Breast epithelium (tissue), 4 donors: Measurements from ENCODE around the gene MRPL21. TPM values are rescaled to one million over a fixed set of nuclear protein-coding genes. Genes with fewer than 3 reads are reported as not detected.

Source experiments
- DNase-seq, 2 donors: peaks; one replicate each; pipeline ENCODE4 v3.0.0-alpha.2; 2019; ENCODE audit warnings: low spot score in 2 of 2
- H3K27ac ChIP-seq, 2 donors: fragments of 200-600 bp; sonication (generic) in 1 of 2; one replicate each; pipeline ENCODE4 v1.5.1; 2016 to 2019; ENCODE audit warnings: mild to moderate bottlenecking in 1 of 2
- H3K27me3 ChIP-seq, 2 donors: fragments of 200-600 bp; sonication (generic) in 1 of 2; one replicate each; pipeline versions ENCODE4 v1.5.1 to v1.6.0; 2017 to 2019; ENCODE audit warnings: control low read depth in 1 of 2, mild to moderate bottlenecking in 1 of 2
- H3K36me3 ChIP-seq: fragments of 200-600 bp; one replicate; pipeline ENCODE4 v1.5.1; 2019
- H3K4me1 ChIP-seq, 2 donors: fragments of 200-600 bp; sonication (generic); one replicate each; pipeline ENCODE4 v1.5.1; 2016 to 2019; ENCODE audit warnings: control low read depth in 1 of 2
- H3K4me3 ChIP-seq, 3 donors: fragments of 200-600 bp; sonication (generic); 1 replicate in 2 of 3; 2 replicates in 1 of 3; pipeline ENCODE4 v1.5.1; 2016 to 2019; ENCODE audit warnings: mild to moderate bottlenecking in 3 of 3, moderate library complexity in 2 of 3
- H3K9me3 ChIP-seq, 2 donors: fragments of 200-600 bp; sonication (generic) in 1 of 2; one replicate each; pipeline ENCODE4 v1.5.1; 2016 to 2019; ENCODE audit warnings: control low read depth in 1 of 2
- CTCF ChIP-seq, 3 donors: fragments of 450-650 bp; IDR thresholded peaks; one replicate each; pipeline ENCODE4 v1.5.1; 2016 to 2017; ENCODE audit warnings: antibody characterized with exemption in 3 of 3, mild to moderate bottlenecking in 3 of 3, moderate library complexity in 3 of 3
- POLR2A ChIP-seq: fragments of 450-650 bp; IDR thresholded peaks from one replicate; pipeline ENCODE4 v1.6.1; 2016; ENCODE audit warnings: antibody characterized with exemption, mild to moderate bottlenecking, moderate library complexity
- POLR2AphosphoS5 ChIP-seq, 3 donors: sonication (generic); formaldehyde crosslinking; IDR thresholded peaks; one replicate each; pipeline ENCODE4 v1.6.1; 2017; ENCODE audit warnings: antibody characterized with exemption in 3 of 3
- intact Hi-C: fragments of 100-400 bp; cut with DNase I; formaldehyde crosslinking; loops from one replicate; pipeline ENCODE4 v1.15.1; 2023; ENCODE audit warnings: low total_unique reads
- total RNA-seq, 3 donors: library from RNA; depleted of rRNA; stranded (reverse); fragments of >200 nt; gene quantifications; one replicate each; pipeline ENCODE4 v1.1.0, GENCODE V29; 2016

The MRPL21 gene
- total RNA-seq, 3 donors from 2014 or later: 44.3 to 89.1 (median 51.7) TPM

- Histone ChIP-seq H3K27ac (no peak overlapping the region), H3K9me3 (no peaks in the 10 kb centered on the region), H3K4me1 (no peaks in the 10 kb centered on the region), H3K27me3 (no peaks in the 10 kb centered on the region), H3K36me3 (no peaks in the 10 kb centered on the region), H3K4me3 (no peak overlapping the region)
- DNase-seq: no peak
- TF ChIP-seq POLR2A: no peak
- TF ChIP-seq CTCF (IDR thresholded peaks at IDR 0.05): no peak
- no peak for TF ChIP-seq POLR2AphosphoS5 (IDR thresholded peaks at IDR 0.05)
- intact Hi-C loops: no loop called here
These were observed 43.5 kb upstream of the MRPL21 start for GRCh38 chr11:68947151-68947550.

- no peaks in the 10 kb centered on the region for H3K4me1 ChIP-seq
- no peak for DNase-seq
- no peak overlapping the region for H3K4me3 ChIP-seq
- TF ChIP-seq CTCF (IDR thresholded peaks at IDR 0.05): no peak
- no peak for TF ChIP-seq POLR2AphosphoS5 (IDR thresholded peaks at IDR 0.05)
- no peak for TF ChIP-seq POLR2A
- no peaks in the 10 kb centered on the region for H3K36me3 ChIP-seq
- intact Hi-C loops: no loop called here
- H3K27ac ChIP-seq: peak overlapping the region; percentile 54 to 66
- H3K27me3 ChIP-seq: no peaks in the 10 kb centered on the region
- no peaks in the 10 kb centered on the region for H3K9me3 ChIP-seq
These were observed 42.9 kb upstream of the MRPL21 start for GRCh38 chr11:68946416-68947090.

GRCh38 chr11:68942751-68943271, 39.2 kb upstream of the MRPL21 start:
- Histone ChIP-seq H3K4me1 (no peaks in the 10 kb centered on the region), H3K9me3 (no peaks in the 10 kb centered on the region), H3K36me3 (no peaks in the 10 kb centered on the region), H3K27ac (peak overlapping the region; percentile 72 to 90), H3K4me3 (no peak overlapping the region), H3K27me3 (no peaks in the 10 kb centered on the region)
- intact Hi-C loops: no loop called here
- no peak for TF ChIP-seq POLR2A
- TF ChIP-seq POLR2AphosphoS5 (IDR thresholded peaks at IDR 0.05): no peak
- TF ChIP-seq CTCF (IDR thresholded peaks at IDR 0.05): no peak
- peak in 1 of 2 donors; percentile 76 for DNase-seq

- Histone ChIP-seq H3K4me3 (no peak overlapping the region), H3K27ac (peak overlapping the region; percentile 72 to 90), H3K36me3 (no peaks in the 10 kb centered on the region), H3K4me1 (no peaks in the 10 kb centered on the region), H3K9me3 (no peaks in the 10 kb centered on the region), H3K27me3 (no peaks in the 10 kb centered on the region)
- TF ChIP-seq CTCF (IDR thresholded peaks at IDR 0.05) (no peak), POLR2A (no peak), POLR2AphosphoS5 (IDR thresholded peaks at IDR 0.05) (no peak)
- intact Hi-C loops: no loop called here
- no peak for DNase-seq
These were observed 38.5 kb upstream of the MRPL21 start for GRCh38 chr11:68942095-68942620.

GRCh38 chr11:68941324-68942094, 37.9 kb upstream of the MRPL21 start:
- intact Hi-C loops: no loop called here
- peak; percentile 54 to 61 for DNase-seq
- no peaks in the 10 kb centered on the region for H3K9me3 ChIP-seq
- no peak for TF ChIP-seq POLR2A
- TF ChIP-seq CTCF (IDR thresholded peaks at IDR 0.05): no peak
- no peak for TF ChIP-seq POLR2AphosphoS5 (IDR thresholded peaks at IDR 0.05)
- no peak overlapping the region for H3K4me3 ChIP-seq
- H3K27me3 ChIP-seq: no peaks in the 10 kb centered on the region
- H3K36me3 ChIP-seq: no peaks in the 10 kb centered on the region
- H3K4me1 ChIP-seq: no peaks in the 10 kb centered on the region
- H3K27ac ChIP-seq: peak overlapping the region; percentile 72 to 90
